ENCODE data around the gene GNG3.
"Not testable (repeated sequence)": the region's sequence is repeated elsewhere in the genome, so short reads cannot be mapped to it uniquely, and the experiment has no call there.

Gene GNG3
- 0 to 0.24 (median 0.15) reads per million in 4 donors for total RNA-seq

DNA sequence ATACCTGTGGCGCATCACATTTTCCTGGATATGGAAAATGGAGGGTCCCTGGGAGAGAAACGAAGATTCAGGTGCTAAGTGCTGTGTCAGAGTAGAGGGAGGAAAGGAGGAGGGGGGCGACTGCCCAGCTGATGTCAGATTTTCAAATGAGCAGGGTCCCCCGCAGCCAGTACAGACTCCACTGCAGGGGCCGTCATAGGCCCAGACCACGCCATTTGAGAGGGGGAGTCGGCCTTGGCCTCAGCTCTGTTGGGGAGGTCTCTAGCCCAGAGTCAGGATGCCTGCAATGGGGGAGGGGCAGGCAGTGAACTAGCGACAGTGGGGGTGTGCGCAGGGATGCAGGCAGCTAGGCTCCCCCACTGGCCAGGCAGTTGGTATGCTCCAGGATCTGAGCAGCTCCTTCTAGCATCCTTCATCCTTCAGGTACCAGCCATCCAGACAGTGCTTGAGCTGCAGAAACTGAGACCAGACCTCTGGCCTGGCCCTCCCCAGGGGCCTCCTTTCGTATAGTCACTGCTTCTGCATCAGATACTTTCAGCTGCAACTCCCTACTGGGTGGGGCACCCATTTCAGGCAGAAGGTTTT lies at the start of gene GNG3, which contains the start of gene BSCL2:
TSS of gene GNG3 (plus strand) at position 400 of the 585 bp plus-strand sequence. CDS start 620 bp downstream, outside the sequence.
TSS of gene BSCL2 (minus strand) at position 148 of the 585 bp plus-strand sequence. CDS start 229 bp downstream, outside the sequence.
- DNase-seq: no peak

DNA sequence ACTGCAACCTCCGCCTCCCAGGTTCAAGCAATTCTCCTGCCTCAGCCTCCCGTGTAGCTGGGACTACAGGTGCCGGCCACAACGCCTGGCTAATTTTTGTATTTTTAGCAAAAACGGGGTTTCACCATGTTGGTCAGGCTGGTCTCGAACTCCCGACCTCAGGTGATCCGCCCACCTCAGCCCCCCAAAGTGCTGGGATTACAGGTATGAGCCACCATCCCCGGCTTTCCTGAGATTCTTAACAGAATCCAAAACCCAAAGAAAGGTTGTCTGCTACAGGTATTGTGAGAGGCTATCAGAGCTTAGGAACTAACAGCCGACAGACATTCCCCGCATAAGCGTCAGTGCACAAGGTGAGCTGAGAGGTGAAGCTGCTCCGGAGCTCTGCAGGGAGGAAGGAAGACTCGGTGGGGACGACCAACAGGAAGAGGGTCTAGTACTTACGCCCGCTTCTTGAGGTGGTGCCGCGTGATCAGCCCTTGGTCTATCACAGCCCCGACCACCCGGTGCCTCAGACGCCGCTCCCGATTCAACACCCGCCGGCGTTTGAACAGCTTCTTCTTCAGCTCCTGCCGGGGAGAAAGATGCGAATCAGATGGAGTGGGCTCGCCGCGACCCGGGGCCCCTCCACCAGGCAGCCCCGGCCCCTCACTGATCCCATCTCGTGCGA lies 42.9 kb upstream of the GNG3 start:
- peak in 4 of 5 donors; percentile 23 to 66 (median 40) for DNase-seq

DNA sequence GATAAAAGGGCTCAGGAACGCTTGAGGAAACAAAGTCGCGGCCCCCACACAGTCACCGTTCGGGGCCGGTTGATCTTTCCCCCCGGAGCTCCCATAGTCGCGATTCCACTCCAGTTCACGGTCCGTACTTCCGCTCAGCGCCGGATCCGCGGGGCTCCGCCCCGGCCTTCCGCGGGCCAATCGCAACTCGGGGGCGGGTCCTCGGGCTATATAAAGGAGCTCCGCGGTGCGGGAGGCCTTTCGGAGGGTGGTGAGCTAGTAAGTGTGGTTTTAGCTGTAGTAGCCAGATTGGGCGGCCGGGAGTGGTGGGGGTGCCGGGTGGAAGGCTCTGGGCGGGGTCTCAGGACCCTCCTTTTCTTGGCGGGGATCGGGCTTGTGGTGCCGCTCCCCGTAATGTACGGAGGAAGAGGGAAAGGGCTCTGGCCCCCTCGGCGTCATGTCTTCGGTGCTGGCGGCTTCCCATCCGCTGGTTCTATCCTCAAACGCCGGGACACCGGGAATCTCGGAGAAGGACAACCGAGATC lies 42.3 kb upstream of the GNG3 start, which contains the start of the genes C11orf98 and CSKMT:
TSS of gene C11orf98 (minus strand) at position 136 of the 524 bp plus-strand sequence. CDS start at position 95, 41 bp downstream.
TSS of gene CSKMT (plus strand) at position 238 of the 524 bp plus-strand sequence. CDS start 568 bp downstream, outside the sequence.
- peak; percentile 86 to 95 (median 90) for DNase-seq

DNA sequence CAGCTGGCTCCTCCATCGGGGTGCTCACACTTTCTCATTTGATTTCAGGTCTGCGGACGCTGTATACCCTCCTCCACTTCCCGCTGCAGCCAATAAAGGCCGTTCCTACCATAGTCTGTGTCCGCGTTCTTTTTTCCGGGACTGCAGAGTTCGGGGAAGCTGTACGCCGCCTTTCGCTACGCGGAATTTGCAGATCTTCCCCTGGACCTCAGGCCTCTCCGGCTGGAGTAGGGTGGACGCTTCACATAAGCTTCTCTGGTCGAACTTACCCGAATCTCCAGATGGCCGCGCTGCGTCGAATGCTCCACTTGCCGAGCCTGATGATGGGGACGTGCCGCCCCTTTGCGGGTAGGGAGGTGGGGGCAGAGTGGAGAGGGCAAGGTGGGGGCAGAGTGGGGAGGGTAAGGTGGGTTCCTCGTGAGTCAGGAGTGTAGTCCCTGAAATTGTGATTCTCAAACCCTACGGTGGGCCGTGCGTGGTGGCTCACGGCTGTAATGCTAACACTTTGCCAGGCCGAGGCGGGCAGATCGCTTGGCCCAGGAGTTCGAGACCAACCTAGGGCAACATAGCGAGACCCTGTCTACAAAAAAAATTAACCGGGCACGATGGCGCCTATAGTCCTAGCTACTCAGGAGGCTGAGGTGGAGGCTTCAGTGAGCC lies 41.7 kb upstream of the GNG3 start:
- peak; percentile 23 to 60 (median 48) for DNase-seq

DNA sequence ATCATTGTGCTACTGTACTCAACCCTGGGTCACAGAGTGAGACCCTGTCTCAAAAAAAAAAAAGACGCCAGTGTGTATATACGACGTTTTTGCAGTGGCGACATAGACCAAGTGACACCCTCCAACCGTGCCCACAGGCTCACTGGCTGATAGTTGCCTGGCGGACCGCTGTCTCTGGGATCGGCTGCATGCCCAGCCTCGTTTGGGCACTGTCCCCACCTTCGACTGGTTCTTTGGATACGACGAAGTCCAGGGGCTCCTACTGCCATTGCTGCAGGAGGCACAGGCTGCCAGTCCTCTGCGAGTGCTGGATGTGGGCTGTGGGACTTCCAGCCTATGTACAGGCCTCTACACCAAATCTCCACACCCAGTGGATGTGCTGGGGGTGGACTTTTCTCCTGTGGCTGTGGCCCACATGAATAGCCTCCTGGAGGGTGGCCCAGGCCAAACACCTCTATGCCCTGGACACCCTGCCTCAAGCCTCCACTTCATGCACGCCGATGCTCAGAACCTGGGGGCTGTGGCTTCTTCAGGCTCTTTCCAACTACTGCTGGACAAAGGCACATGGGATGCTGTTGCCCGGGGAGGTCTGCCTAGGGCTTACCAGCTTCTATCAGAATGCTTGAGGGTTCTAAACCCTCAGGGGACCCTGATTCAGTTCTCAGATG lies 41.1 kb upstream of the GNG3 start:
- DNase-seq: no peak

DNA sequence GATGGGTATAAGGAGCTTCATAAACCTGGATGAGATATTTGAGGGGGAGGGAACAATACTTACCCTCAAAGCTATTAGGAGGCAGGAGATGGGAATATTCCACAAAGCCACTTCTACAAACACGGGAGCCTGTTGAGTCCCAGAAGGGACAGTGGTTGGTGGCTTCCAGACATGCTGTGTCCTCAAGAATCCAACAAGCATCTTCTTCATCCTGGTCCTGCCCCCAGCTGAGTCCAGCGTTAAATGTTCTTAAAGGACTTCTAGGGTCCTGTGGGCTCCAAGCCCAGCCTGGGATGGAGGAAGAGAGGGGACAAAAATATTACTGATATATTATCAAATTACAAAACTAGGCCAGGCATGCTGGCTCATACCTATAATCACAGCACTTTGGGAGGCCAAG lies 40.0 kb upstream of the GNG3 start:
- DNase-seq: no peak

DNA sequence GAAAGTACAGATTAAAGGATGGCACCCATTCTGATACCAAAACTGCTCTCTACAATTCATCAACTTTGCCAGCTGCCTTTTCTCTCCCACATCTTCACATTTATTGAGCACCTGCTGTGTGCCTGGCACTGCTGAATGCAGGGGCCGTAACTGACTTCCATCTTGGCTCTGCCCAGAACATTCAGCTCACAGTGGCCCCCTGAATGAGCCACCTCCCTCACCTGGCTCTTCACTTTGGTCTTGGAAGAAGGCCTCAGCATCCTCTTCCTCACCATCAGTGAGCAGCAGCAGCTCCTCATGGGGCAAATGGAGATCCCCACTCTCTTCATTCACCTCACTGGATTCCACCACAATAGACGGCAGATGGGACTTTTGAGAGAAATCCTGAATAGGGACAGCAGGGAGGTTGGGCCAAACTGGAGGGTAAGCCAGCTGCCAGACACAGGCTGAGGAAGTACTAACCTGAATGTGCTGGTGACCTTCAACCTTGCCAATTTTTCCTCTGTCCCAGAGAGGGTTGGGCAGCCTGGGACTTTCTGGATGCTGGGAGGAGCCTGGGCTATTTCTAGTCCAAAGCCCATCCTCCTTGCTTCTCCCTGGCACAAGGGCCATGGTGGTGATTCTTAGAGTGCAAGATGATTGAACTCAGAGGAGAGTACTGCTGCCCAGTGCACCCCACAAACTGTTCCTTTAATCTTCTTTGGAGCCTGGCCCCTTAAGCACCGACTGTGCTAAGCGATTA lies 37.9 kb upstream of the GNG3 start:
- DNase-seq: no peak

DNA sequence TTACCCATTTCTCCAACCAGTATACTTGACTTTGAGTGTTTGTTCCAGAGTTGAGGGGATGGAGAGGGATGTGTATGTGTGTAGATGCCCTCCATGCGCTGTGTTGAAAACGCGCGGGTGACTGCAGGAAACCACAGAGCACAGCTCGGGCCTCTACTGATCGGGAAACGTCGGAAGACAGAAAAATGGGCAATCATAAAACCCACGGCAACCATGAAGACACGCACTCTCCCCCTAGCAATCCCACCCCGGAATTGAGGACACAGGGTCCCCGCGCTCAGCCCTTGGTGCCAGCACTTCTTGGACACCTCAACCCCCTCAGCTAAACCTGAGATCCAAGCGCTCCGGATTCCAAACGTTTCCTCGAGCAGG lies 36.3 kb upstream of the GNG3 start:
- DNase-seq: no peak

DNA sequence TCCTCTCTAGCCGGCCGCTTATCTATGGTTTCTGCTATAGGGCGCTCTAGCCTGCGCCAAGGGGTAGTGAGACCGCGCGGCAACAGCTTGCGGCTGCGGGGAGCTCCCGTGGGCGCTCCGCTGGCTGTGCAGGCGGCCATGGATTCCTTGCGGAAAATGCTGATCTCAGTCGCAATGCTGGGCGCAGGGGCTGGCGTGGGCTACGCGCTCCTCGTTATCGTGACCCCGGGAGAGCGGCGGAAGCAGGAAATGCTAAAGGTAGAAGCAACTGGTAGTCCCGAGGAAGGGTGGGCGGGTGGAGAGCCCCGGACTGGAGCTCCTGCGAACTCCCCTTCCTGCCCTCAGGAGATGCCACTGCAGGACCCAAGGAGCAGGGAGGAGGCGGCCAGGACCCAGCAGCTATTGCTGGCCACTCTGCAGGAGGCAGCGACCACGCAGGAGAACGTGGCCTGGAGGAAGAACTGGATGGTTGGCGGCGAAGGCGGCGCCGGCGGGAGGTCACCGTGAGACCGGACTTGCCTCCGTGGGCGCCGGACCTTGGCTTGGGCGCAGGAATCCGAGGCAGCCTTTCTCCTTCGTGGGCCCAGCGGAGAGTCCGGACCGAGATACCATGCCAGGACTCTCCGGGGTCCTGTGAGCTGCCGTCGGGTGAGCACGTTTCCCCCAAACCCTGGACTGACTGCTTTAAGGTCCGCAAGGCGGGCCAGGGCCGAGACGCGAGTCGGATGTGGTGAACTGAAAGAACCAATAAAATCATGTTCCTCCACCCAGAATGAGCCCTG lies 35.7 kb upstream of the GNG3 start, which contains the start of the genes LBHD1 and UQCC3:
TSS of gene LBHD1 (minus strand) at position 660 of the 782 bp plus-strand sequence. CDS start 2,236 bp downstream, outside the sequence.
TSS of gene UQCC3 (plus strand) at position 66 of the 782 bp plus-strand sequence. CDS start at position 139, 73 bp downstream.
- DNase-seq: peak; percentile 46 to 87 (median 61)

DNA sequence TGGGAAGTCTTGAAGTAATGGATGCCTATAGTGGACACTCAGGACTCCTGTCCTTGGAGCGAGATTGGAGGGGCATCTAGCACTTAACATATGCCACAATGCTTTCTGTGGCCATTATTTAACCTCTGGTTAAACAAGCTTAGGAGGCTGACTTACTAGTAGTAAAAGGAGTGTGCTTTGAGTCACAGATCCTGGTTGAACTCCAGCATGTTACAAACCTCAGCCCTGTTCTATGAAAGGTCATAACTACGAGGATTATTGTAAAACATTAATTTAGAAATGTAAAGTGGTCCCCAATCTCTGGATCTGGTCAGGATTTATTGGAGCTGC lies 34.3 kb upstream of the GNG3 start:
- no peak for DNase-seq

DNA sequence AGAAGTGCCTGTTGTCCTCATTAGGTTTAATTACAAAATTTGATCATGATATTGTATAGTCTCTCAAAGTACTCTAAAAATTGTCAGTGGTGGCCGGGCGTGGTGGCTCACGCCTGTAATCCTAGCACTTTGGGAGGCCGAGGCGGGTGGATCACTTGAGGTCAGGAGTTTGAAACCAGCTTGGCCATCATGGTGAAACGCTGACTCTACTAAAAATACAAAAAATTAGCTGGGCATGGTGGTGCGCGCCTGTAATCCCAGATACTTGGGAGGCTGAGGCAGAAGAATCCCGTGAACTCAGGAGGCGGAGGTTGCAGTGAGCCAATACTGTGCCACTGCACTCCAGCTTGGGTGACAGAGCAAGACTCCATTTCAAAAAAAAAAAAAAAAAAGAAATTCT lies 32.1 kb upstream of the GNG3 start:
- DNase-seq: not testable (repeated sequence)

DNA sequence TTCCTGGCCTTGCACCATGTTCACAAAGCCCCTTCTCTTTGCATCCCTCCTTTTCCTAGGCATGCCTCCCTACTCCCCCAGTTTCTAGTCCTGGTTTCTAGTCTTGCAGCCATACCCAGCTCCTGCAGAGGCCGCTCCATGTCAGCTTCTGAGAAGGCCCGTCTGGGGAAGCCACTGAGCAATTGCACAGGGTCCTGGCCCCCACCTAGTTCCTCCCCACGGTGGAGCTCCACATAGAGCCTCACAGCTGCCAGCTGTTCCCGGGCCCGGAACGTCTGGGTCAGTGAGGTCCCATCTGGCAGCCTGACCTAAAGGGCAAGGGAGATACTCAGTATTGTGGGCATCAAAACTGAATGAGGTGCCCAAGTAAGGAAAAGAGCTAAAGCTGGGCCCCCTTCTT lies 30.8 kb upstream of the GNG3 start:
- no peak for DNase-seq

DNA sequence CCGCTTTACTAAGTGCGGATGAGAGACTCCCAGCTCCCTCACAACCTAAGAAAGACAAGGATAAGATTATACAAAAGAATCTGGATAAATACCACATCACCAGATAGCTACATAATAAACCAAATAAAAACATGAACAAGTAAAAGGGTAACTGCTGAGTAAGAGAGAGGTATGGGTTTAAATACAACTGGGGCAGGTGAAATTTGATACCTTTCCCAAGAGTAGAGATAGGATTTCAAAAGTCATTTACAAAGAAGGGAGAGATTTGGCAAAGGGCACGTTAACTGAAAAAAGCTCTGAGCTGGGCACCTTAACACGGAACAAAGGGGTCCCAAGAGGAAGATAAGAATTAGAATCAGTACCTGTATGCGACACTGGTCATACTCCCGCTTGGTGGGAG lies 30.3 kb upstream of the GNG3 start:
- no peak for DNase-seq

DNA sequence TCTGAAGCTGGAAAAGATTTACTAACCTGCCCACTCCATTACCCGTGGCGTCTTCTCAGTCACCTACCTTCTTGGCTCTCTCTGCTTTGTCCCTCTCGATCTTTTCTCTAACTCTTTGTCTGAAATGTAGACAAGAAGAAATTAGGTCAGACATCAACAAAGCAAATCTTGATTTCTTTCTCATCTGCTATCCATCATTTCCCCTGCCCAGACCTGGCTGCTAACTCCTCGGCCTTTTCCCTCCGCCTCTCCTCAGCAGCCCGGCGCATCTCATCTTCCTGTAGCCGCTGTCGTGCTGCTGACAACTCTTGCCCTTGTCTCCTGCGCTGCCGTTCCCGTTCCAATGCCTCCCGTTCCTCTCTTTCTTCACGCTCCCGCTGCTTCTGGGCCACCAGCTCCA lies 29.8 kb upstream of the GNG3 start:
- DNase-seq: no peak

DNA sequence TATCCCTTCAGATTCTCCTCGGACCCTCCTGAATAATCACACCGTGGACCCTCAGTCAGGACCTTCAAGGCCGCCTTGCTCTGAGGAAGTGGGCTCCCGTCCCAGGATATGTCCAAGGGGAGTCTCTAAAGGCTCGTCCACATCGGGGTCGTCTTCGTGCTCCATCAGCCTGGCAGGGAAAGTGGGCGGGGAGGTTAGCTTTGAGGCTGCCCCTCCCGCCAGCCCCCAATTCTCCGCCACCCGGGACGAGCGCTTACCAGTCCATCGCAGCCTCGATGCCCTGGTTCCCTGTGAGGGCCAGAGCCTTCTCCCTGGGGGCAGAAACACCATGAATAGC lies 29.1 kb upstream of the GNG3 start:
- no peak for DNase-seq

DNA sequence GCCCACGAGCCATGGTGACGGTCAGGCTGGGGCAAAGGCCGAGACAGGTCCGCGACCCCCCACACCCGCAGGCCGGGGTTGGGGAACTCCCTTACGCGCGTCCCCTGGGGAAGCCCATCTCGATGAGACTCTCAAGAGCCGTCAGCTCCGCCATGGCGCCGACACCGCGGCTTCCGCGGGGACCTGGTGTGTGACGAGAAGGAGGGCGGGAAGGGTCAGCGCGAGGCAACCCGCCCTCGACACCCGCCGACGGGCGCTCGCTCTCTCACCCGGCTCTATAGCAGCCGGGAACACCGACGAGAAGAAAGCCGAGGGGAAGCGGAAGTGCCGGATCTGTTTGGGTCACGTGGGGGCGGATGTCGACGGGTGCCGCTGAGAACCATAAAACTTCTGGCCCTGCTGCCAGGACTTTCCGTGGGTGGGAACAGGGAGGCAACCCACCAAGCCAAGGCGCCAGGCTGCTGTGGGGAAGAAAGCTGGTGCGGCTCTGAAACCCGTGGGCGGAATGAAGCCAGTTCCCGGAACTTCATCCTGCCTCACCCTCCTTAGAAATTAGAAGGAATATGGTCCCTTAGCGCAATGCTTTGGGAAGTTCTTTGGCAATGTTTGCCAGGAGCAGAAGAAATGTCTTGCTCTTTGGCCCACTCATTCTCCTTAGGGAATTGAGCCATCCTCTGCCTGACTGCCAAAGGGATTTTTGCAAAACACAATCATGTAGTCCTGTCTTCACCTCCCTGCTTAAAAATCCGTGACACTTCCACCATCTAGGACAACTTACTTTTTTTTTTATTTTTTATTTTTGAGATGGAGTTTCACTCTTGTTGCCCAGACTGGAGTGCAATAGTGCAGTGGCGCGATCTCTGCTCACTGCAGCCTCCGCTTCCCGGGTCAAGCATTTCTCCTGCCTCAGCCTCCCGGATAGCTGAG lies 28.4 kb upstream of the GNG3 start, which contains the start of gene UBXN1:
TSS of gene UBXN1 (minus strand) at position 304 of the 927 bp plus-strand sequence. CDS start at position 154, 150 bp downstream.
- DNase-seq: peak; percentile 70 to 83 (median 77)

DNA sequence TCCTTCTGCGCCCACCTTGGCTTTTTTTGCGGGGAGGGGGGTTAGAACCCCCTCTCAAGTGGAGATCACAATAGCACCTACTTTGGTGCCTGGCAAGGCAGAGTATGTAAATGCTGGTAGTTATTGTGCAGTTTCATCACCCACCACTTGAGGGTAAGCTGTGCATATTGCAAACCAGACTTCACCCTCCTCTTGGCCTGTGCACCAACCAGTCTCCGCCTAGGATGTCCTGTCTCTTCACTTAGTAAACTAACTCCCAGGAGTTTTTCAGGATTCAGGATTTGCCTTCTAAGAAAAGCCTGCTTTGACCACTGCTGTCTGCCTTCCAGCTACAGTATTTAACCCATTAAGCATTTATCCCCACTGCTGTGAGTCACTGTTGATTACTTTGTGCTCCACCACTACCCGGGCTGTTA lies 26.6 kb upstream of the GNG3 start:
- DNase-seq: peak in 1 of 5 donors; percentile 67

DNA sequence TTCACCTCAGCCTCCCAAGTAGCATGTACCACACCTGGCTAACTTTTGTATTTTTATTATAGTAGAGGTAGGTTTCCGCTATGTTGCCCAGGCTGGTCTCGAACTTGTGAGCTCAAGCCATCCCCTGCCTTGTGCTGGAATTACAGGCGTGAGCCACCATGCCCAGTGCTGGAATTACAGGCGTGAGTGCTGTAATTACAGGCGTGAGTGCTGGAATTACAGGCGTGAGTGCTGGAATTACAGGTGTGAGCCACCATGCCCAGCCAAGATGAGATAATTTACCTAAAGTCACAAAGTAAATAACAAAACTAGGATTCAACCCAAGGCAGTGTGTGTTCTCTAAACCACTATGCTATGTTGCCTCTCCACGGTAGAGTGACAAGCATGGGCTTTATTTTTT lies 25.0 kb upstream of the GNG3 start:
- no peak for DNase-seq

DNA sequence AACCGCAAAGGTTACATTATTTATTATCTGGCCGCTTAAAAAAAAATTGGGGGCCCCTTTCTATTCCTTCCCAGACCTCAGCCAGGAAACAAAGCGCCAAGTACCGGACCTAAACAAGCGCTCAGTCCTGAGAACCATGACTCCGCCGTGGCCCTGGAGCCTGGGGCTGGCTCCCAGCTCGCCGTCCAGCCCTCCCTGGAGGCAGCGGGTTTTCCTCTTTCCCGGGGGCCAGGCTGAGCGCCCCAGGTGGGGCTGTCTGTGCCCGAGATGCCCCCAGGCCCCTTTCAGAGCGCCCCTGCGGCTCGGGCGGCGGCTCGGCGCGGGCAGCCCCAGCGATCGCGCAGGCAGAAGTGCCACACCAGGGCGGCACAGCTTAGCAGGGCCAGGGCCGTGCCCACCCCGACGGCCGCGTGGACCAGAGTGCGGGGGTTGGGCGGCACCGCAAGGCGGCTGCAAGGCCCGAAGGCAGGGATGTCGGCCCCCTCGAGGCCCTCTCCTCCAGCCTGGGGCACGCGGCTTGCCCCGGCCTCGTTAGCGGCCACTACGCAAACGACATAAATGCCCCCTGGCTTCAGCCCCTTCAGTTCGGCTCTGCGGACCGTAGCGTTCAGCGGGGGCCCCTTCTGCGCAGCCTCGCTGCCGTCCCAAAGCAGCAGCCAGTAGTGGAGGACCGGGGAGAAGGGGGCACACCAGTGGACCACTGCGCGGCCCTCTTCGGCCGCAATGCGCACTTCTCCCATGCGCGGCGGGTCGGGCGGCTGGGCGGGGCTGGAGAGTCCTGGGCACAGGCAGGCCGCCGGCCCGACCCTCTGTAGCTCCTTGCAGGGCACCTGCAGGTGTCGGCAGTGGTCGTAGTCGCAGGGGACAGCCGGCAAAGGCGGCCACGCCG lies 19.7 kb upstream of the GNG3 start:
- DNase-seq: no peak
